HG03469 (cell line): ENCODE results near the gene FUT2.
"Not testable (repeated sequence)": the region's sequence is repeated elsewhere in the genome, so short reads cannot be mapped to it uniquely, and the experiment has no call there.

Experiments
- ATAC-seq: cut with Tn5 transposase; IDR thresholded peaks from one replicate; pipeline ENCODE4 v1.9.1; 2021; ENCODE audit warnings: mild to moderate bottlenecking, moderate library complexity, moderate number of reproducible peaks; ENCODE audit not compliant: unreplicated experiment

FUT2 gene

GRCh38 chr19:48698046-48698445, 2.3 kb downstream of the FUT2 start:
- ATAC-seq = no peak

GRCh38 chr19:48702701-48703100, 6.9 kb downstream of the FUT2 start:
- no peak for ATAC-seq

GRCh38 chr19:48703316-48703715, 7.5 kb downstream of the FUT2 start:
- ATAC-seq = no peak

- ATAC-seq = no peak
Measured at GRCh38 chr19:48705431-48705830, 9.7 kb downstream of the FUT2 start.

- no peak for ATAC-seq
Measured at GRCh38 chr19:48708471-48708870, 12.7 kb downstream of the FUT2 start.

- ATAC-seq = no peak
Measured at GRCh38 chr19:48711106-48711662, 15.4 kb downstream of the FUT2 start.

- ATAC-seq = no peak
Measured at GRCh38 chr19:48713041-48713863, 17.5 kb downstream of the FUT2 start.

GRCh38 chr19:48713864-48714755, 18.3 kb downstream of the FUT2 start:
- ATAC-seq = peak; percentile 57

GRCh38 chr19:48714759-48715675, 19.2 kb downstream of the FUT2 start:
- ATAC-seq = no peak

- ATAC-seq = no peak
Measured at GRCh38 chr19:48715681-48716171, 20.0 kb downstream of the FUT2 start.

GRCh38 chr19:48716562-48717291, 21.0 kb downstream of the FUT2 start:
- ATAC-seq = no peak

GRCh38 chr19:48718106-48718505, 22.3 kb downstream of the FUT2 start:
- not testable (repeated sequence) for ATAC-seq

GRCh38 chr19:48718711-48719231, 23.0 kb downstream of the FUT2 start:
- no peak for ATAC-seq

- no peak for ATAC-seq
Measured at GRCh38 chr19:48719263-48720171, 23.7 kb downstream of the FUT2 start, which contains the start of gene MAMSTR. Gene MAMSTR (minus strand): TSS chr19:48719725. CDS start chr19:48719031, 694 bp downstream.

GRCh38 chr19:48720251-48720612, 24.5 kb downstream of the FUT2 start:
- no peak for ATAC-seq

- no peak for ATAC-seq
Measured at GRCh38 chr19:48720613-48721296, 25.0 kb downstream of the FUT2 start.

- no peak for ATAC-seq
Measured at GRCh38 chr19:48722196-48722708, 26.5 kb downstream of the FUT2 start.
